Fibroblast of lung (primary cell): ENCODE measurements around the gene ARID3A.

ENCODE experiments used
- CTCF ChIP-seq, 2 donors: IDR thresholded peaks in 1 of 2; conservative IDR thresholded peaks in 1 of 2; 1 replicate in 1 of 2; 2 replicates in 1 of 2; pipeline ENCODE4 v1.5.1; 2011 to 2012; ENCODE audit warnings: low read length in 2 of 2, control low read depth in 1 of 2, inconsistent platforms in 1 of 2, low read depth in 1 of 2, mild to moderate bottlenecking in 1 of 2
- EZH2 ChIP-seq: IDR thresholded peaks from 2 replicates; pipeline ENCODE4 v1.5.1; 2012; ENCODE audit warnings: low read length, control low read depth, mild to moderate bottlenecking; ENCODE audit errors: missing control alignments

- TF ChIP-seq CTCF (conservative IDR thresholded peaks at IDR 0.05 in 1 of 2, IDR thresholded peaks at IDR 0.05 in 1 of 2; ENCODE audit: low read depth in 1 of 2, low read length in 2 of 2) (no peak), EZH2 (no peak)
Observed at GRCh38 chr19:952049-952679, 26.3 kb downstream of the ARID3A start.
